ENCODE data around the gene OR7A17.

DNA sequence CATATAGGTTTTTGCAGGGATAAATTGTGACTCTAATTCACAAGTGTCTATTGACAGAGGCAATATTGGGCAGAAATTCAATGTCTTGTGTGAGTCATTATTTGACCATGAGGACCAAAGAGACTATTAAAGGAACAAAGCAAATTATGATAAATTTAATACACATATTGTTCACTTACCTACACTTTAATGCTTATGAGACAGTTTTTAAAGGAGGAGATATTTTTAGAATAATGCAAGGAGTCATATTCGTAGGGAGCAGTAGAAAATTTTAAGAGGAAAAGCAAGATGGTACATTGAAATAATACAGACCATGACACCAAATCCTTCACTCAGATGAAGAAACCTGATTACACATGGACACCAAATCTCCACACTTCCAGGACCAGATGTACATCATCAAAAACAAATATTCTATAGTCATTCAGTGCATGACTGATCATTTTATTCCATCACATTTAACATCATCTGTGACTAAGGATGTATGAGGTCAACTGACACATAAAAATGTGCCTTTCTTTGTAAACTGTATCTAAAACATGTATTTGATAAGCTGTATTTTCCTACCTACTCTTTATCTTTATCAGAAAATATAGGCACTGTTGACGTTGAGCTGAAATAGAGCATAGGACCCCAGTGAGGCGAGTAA, 4.2 kb upstream of the OR7A17 start:
- TF ChIP-seq, protein P1, sequence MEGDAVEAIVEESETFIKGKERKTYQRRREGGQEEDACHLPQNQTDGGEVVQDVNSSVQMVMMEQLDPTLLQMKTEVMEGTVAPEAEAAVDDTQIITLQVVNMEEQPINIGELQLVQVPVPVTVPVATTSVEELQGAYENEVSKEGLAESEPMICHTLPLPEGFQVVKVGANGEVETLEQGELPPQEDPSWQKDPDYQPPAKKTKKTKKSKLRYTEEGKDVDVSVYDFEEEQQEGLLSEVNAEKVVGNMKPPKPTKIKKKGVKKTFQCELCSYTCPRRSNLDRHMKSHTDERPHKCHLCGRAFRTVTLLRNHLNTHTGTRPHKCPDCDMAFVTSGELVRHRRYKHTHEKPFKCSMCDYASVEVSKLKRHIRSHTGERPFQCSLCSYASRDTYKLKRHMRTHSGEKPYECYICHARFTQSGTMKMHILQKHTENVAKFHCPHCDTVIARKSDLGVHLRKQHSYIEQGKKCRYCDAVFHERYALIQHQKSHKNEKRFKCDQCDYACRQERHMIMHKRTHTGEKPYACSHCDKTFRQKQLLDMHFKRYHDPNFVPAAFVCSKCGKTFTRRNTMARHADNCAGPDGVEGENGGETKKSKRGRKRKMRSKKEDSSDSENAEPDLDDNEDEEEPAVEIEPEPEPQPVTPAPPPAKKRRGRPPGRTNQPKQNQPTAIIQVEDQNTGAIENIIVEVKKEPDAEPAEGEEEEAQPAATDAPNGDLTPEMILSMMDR (IDR thresholded peaks at IDR 0.05): no peak
- no peak for TF ChIP-seq POLR2A (IDR thresholded peaks at IDR 0.05)

Data from right lobe of liver (tissue), 4 donors.